Gastrocnemius medialis (tissue), 4 donors: Measurements from ENCODE around the gene GPR157.
"Not testable (repeated sequence)": the region's sequence is repeated elsewhere in the genome, so short reads cannot be mapped to it uniquely, and the experiment has no call there.

Source experiments
- CTCF ChIP-seq, 5 experiments: fragments of 450-650 bp in 3 of 5; fragments of 200-600 bp in 2 of 5; sonication (generic) in 2 of 5; IDR thresholded peaks in 4 of 5; conservative IDR thresholded peaks in 1 of 5; 1 replicate in 4 of 5; 2 replicates in 1 of 5; pipeline ENCODE4 v1.5.1; 2016 to 2019; ENCODE audit warnings: antibody characterized with exemption in 5 of 5, mild to moderate bottlenecking in 3 of 5, moderate library complexity in 3 of 5
- POLR2A ChIP-seq, 2 donors: fragments of 450-650 bp; IDR thresholded peaks; one replicate each; pipeline ENCODE4 v1.6.1; 2017; ENCODE audit warnings: antibody characterized with exemption in 2 of 2, mild to moderate bottlenecking in 2 of 2, moderate library complexity in 2 of 2

- TF ChIP-seq POLR2A (IDR thresholded peaks at IDR 0.05); CTCF (IDR thresholded peaks at IDR 0.05 in 4 of 5, conservative IDR thresholded peaks at IDR 0.05 in 1 of 5): not testable (repeated sequence)
These were observed 3.1 kb downstream of the GPR157 start for GRCh38 chr1:9125847-9126246.
